ENCODE measurements around the gene SNX27.

DNA sequence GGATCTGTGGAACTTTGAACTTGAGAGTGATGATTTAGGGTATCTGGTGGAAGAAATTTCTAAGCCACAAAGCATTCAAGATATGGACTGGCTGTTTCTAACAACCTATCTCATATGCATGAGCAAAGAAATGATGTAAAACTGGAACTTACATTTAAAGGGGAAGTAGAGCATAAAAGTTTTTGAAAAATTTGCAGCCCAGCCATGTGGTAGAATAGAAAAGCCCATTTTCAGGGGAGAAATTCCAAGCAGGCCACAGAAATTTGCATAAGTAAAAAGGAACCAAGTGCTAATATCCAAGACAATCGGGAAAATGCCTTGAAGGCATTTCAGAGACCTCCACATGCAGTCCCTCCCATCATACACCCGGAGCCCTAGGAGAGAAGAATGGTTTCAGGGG, 125.2 kb downstream of the SNX27 start:
- TF ChIP-seq POLR2A (IDR thresholded peaks at IDR 0.05): no peak
- TF ChIP-seq, protein P1, sequence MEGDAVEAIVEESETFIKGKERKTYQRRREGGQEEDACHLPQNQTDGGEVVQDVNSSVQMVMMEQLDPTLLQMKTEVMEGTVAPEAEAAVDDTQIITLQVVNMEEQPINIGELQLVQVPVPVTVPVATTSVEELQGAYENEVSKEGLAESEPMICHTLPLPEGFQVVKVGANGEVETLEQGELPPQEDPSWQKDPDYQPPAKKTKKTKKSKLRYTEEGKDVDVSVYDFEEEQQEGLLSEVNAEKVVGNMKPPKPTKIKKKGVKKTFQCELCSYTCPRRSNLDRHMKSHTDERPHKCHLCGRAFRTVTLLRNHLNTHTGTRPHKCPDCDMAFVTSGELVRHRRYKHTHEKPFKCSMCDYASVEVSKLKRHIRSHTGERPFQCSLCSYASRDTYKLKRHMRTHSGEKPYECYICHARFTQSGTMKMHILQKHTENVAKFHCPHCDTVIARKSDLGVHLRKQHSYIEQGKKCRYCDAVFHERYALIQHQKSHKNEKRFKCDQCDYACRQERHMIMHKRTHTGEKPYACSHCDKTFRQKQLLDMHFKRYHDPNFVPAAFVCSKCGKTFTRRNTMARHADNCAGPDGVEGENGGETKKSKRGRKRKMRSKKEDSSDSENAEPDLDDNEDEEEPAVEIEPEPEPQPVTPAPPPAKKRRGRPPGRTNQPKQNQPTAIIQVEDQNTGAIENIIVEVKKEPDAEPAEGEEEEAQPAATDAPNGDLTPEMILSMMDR (IDR thresholded peaks at IDR 0.05): no peak
